Cerebellar nuclear complex (tissue), 1 donor: Measurements from ENCODE around the gene SLC27A5.
A peak's percentile ranks its signal among the peaks of the same experiment; 100 is the strongest.
"Not testable (repeated sequence)": the region's sequence is repeated elsewhere in the genome, so short reads cannot be mapped to it uniquely, and the experiment has no call there.

ENCODE experiments used
- DNase-seq, 2 experiments: peaks; one replicate each; lab custom pipeline; 2025; lab: John Stamatoyannopoulos, UW

SLC27A5 gene

DNA sequence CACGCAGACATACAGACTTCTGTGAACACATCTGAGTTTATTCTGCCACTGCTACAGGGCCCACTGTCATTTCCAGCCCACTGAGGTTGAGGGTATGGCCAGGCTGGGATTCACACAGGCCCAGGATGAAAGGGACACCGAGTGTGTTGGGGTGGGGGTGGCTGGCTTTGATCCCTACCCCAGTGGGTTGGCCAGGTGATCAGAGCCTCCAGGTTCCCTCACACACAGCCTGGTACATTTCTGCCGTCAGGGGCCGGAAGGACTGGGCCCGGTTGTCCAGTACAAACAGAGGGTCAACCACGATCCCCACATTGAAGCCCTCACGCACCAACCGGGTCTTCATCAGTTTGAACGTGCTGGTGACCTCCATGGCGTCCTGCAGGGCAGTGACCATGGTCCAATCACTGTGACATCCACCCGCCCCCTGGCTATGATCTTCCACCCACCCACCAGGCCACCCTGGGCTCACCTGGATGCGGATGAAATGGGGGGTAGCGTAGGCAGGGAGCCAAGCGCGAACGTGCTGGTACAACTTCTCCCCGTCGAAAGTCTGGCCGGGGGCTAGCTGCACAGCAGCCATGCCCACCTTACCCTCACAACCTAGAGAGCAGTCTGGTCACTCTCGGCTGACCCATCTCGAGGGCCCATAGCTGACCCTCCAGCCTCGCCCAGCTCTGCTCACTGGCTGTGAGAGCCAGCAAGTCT, 13.3 kb downstream of the SLC27A5 start:
- no peak for DNase-seq

DNA sequence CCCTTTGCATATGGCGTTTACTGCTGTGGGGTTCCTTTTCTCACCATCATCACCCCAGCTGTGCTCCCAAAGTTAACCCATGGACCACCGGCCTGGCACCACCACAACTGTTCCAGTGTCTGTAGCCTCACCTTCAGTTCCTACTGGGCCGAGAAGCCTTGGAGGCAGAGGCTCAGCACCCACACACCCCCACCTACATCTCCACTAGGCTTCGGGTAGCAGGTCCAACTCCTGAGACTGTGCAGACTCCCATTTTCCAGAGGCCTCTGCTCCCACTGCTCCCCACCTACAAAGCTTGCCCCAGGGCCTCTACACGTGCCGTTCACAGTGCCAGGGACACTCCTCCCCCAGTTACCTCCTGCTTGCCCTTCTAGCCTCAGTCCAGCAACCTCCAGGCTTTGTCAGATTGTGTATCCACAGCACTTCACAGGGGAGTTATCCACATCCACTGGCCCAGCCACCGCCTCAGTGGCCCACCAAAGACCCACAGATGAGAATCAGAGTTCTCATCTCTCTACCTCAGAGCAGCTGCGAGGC, 14.1 kb downstream of the SLC27A5 start:
- DNase-seq = no peak

DNA sequence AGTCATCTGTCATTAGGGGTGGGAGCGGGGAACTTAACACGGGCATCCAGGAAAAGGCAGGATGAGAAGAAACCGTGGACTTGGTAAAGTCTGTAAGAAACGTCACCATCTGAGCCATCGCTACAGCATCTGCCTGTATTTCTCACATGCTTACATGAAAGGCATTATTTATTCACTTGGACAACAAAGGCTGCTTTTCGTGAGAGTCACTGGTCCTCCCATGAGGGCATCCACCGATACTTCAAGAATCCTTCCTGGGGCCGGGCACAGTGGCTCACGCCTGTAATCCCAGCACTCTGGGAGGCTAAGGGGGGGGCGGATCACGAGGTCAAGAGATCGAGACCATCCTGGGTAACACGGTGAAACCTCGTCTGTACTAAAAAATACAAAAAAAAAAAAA, 19.5 kb downstream of the SLC27A5 start:
- no peak for DNase-seq

DNA sequence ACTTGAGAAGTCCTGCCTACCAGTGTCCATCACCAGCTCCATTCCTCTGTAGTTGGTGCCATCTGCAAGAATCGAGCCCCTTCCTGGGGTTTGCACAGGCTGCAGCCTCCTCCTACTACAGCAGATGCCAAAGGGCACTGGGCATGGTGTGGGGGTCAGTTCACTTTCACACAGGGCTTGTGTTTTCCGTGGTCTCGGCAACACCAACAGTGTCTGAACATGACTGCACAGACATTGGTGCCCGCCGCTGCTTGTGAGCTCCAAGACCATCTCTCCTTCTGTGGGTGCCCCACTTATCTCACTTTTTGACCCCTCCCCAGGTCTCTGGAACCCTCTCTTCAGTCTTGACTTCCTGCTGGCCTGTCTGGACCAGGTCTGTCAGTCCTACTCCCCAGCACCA, 20.4 kb downstream of the SLC27A5 start:
- no peak for DNase-seq

DNA sequence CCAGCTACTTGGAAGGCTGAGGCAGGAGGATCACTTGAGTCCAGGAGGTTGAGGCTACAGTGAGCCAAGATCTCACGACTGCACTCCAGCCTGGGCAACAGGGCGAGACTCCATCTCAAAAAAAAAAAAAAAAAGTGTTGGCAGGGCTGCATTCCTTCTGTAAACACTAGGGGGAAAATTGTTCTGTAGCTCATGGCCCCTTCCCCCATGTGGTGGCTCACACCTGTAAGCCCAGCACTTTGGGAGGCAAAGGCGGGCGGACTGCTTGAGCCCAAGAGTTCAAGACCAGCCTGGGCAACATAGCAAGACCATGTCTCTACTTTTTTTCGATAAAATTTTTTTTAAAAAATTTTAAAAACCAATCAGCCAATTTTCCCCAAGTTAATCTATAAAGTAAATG, 27.4 kb downstream of the SLC27A5 start:
- DNase-seq = not testable (repeated sequence)

DNA sequence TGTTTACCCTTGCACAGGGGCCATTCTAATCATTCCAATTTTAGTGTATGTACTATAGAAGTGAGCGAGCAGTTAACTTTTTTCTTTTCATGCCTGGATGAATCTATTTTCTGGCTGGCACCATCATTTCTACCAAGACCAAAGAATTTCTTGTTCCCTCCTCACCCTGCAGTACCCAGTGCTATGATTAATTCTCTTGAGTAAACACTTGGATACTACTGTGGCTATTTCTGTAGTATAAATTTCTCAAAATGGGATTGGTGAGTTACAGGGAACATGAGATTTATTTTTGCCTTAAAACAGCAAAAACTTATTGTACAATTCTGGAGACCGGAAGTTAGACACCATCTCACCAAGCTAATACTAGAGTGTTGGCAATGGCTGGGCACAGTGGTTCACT, 28.0 kb downstream of the SLC27A5 start:
- no peak for DNase-seq

DNA sequence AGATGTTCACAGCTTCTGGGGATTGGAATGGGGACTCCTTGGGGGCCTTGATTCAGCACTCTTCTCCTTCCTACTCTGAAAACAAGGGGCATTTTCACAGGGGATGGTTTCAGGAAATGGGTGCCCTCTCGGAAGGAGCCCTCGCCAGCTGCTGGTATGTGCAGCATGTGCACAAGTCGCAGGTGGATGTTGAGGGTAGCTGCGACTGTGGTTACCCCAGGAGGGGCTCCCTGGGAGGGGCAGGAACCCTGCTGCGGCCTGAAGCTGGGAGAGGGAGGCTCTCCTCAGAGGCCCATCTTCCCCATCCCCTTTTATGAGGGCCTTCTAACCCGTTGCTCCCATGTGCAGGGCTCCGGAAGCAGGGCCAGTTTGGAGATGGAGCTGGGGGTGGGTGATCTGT, 29.4 kb downstream of the SLC27A5 start:
- no peak for DNase-seq

DNA sequence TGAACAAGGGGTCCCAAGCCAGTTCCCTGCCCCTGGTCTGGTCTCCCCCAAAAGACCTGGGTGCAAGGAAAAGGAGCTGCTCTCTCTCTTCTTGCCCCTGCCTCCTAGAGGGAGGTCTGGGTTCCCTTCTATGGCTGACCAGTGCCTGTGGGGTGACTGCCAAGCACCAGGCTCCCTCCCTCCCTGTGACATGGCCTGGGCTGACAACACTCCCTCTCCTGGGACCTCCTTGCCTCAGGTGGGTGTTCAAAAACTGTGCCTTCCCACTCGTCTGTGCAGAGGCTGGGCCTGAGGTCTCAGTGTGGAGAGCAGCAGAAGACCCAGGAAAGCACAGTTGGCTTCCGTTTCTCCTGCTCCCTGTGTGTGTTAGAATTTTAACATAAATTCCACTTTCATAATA, 31.0 kb downstream of the SLC27A5 start:
- no peak for DNase-seq

DNA sequence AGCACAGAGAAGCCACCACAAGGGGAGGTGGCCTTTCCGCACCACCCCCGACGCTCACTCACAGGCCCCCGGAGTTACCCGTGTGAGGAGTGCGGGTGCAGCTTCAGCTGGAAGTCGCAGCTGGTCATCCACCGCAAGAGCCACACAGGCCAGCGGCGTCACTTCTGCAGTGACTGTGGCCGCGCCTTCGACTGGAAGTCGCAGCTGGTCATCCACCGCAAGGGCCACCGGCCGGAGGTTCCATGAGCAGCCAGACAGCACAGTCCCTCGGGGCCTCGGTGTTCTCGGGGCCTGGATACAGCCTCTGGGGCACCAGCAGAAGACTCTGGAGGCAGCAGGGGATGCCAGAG, 31.3 kb downstream of the SLC27A5 start:
- DNase-seq = no peak

DNA sequence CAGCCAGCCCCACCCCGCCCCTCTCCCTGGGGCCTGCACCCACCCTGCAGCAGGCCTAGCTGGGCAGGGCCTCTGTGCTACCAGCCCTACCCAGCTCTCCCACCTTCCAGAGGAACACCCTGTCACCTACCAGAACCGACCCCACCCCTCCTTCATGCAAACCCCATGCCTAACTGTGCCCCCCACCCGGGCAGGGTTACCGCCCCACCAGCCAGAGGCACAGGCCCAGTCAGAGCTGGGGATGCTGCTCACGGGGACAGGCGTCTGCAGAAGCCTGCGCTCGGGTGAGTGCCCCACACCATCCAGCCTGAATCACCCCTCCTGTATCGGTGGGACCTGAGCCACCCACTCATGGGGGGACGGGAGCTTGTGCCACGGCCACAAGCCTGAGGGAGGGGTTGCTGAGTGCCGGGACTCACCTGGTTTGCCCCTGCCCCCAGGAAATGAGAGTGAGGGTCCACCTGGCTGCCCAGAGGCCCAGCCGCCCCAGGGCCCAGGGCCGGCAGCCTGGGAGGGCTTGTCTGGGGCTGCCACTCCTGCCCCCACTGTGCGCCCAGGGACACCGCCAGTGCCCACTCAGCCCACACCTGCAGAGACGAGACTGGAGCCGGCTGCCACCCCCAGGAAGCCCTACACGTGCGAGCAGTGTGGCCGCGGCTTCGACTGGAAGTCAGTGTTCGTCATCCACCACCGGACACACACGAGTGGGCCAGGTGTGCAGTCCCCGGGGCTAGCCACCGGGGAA, 31.9 kb downstream of the SLC27A5 start:
- no peak for DNase-seq

DNA sequence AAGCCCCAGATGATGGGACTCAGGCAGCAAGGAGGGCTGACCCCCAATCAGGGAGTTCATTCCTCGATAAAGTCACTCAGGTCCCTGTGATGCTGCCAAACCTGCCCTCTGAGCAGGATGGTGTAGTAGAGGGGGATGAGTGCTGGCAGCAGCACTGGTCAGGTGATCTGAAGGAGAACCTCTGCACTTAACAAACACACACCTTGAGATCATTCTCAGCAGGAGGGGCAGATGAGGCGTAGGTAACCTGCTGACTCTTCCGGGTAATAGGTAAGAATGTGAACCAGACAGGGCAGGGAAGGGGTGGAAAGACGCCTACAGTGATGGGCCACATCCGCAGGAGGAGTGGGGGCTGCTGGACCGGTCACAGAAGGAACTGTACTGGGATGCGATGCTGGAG, 32.5 kb downstream of the SLC27A5 start:
- DNase-seq = no peak

DNA sequence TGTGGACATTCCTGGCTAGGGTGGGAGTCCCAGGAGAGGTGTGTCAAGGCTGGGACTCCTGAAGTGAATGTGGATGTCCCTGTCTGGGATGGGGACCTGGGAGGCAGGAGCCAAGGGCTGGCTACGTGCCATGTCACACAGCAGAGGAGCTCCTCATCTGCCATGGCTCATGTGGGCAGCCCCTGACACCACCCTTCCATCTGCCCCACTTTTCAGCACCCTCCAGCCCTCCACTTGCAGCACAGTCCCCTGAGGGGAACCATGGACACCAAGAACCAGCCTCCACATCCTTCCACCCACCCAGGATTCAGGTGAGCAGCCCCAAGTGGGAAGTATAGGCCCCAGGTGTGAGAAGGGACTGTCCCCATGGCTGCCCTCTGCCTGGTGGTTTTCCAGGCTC, 33.9 kb downstream of the SLC27A5 start:
- no peak for DNase-seq

DNA sequence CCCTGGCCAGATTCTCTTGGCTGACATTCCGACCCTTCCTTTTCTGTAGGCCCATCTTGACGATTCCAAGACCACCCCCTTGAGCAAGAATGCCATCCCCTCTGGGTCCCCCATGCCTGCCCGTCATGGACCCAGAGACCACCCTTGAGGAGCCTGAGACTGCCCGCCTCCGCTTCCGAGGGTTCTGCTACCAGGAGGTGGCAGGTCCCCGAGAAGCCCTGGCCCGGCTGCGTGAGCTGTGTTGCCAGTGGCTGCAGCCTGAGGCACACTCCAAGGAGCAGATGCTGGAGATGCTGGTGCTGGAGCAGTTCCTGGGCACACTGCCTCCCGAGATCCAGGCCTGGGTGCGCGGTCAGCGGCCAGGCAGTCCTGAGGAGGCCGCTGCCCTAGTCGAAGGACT, 34.7 kb downstream of the SLC27A5 start:
- no peak for DNase-seq

DNA sequence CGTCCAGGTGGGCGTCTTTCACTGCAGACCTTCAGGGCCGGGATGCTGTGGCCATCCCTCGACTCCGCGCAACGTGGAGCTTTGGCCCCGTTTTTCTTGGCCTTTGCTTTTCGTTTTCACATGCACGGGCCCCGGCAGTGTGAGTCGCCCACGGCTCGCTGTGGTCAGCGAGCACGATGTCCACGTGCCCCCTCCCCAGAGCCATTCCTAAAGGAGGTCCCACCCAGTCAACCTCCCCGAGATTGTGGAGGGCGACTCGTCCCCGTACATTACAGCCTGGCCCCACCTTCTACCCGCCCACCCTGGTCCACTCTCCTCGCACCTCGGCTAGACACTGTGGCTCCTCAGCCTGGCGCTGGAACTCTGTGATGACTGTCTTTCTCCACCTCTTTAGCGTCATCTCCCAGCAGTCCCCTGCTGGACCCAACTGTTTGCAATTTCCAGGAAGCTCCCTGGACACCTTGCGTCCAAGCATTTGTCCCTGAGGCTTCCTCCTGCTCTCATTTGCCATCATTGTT, 35.2 kb downstream of the SLC27A5 start:
- DNase-seq = no peak

DNA sequence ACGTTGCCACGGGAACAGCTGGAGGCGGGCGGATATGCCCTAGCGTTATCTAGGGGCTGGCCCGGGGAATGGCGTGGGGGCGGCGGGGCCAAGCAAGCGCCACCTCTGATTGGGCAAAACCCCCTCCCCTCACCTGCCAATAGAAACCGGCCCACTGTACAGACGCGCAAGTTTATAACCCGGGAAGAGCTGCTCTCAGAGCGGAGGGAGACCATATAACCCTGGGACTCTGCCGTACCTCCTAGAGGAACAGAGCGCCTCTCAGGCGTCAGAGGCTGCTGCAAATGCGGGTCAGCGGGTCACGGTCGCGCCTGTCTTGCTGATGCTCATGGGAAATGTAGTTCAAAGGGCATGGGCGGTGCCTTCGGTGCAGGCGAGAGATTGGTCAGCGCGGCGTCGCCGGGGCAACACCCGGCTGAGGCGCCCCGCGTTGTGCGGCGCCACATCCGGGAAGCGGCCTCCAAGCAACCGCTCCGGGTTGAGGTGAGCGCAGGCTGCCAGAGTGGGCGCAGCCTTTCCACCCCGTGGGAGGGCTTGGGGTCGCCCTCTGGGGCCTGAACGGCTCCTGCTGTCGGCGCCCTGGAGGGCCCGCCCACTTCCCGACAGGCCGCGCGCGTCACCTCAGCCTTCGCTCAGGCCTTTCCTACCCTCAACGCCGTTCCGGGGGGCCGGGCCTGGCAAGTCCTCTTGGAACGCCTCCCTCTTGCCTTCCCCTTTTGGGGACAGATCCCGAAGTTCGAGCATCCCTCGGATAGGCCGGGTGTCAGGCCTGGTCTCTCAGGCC, 35.9 kb downstream of the SLC27A5 start, which contains the start of gene ZNF446:
Gene ZNF446 (plus strand): TSS at position 639 of the 784 bp plus-strand sequence. CDS start 867 bp downstream, outside the sequence.
- DNase-seq = peak; percentile 68 to 92

DNA sequence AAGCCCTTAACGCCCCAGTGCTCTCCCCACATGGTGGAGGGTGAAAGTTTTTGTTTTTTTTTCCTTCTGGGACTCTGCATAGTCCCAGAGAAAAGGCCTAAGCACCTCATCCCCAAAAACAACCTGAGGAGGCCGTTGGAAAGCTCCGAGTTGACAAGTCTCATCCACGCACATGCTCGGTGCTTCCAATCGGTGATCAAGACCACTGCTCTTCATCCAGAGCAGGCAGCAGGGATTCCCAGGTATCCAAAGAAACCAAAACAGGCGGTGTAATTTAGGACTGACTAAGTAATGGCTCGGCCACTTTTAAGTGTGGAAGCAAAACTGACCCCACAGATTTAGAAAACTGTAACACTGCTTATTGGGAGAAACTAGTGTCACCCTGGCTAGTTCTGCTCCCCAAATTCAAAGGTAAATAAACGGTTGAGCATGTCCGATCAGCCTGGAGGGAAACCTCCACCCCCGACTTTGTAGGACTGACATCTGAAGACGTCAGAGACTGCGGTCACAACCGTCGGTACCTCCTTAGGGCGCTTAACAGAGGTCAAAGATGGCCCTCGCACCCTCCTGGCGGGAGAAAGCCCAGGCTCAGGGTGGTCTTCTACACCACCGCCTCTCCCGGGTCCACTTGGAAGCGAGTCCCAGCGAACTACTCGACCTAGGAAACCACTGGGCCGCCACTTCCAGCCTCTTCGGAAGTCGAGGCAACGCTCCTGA, 36.6 kb downstream of the SLC27A5 start:
- no peak for DNase-seq

DNA sequence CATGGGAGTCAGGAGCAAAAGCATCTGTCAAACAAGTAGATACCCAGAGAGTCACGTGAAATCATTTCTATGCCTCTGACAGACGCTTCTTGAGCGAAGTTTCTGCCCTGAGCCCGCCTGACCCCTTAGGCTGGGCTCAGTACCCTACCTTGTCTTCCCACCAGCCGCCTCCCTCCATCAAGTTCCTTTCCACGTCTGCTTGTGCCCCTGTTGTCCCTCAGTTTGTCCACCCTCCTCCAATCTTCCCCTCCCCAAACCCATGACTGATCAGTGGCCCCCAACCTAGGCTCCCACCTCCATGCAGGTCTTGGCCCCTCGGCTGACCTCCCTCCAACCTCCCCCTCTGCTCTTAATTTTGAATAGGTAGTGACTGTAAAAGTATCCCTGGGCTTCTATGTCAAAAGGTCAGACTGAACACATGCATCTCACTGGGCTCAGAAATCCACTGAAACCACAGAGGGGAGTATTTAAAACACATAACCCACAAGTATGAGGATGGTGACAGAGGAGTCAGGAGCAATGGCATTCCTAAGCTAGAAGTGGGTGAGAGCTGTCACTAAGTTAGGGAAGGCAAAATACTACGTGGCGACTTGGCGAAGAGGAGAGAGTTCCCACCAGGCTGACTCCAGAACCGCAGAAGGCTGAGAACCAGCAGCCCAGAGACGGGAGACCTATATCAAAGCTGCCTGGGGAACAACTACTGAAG, 37.3 kb downstream of the SLC27A5 start:
- no peak for DNase-seq

DNA sequence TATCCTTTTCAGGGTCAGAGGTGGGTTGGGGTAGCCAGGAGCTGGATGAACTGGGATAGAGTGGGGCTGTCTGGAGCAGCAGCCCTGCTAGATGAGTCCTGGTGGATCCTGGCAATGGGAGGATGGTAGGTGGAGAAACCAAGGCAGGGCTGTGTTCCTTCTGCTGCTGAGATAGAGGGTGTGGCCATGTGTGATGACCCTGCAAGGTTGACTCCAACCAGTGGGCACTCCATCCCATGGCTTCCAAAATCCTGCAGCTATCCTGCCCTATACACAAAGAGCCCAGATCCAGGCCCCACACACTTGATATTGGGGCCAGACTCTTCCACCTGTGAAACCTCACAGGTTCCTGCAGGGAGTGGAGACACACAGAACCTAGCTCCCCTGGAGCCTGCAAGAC, 38.0 kb downstream of the SLC27A5 start:
- no peak for DNase-seq

DNA sequence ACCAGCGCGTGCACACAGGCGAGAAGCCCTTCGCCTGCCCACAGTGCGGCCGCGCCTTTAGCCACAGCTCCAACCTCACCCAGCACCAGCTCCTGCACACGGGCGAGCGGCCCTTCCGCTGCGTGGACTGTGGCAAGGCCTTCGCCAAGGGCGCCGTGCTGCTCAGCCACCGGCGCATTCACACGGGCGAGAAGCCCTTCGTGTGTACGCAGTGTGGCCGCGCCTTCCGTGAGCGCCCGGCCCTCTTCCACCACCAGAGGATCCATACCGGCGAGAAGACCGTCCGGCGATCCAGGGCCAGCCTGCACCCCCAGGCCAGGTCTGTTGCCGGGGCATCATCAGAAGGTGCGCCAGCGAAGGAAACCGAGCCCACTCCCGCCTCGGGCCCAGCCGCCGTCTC, 40.1 kb downstream of the SLC27A5 start:
- no peak for DNase-seq

DNA sequence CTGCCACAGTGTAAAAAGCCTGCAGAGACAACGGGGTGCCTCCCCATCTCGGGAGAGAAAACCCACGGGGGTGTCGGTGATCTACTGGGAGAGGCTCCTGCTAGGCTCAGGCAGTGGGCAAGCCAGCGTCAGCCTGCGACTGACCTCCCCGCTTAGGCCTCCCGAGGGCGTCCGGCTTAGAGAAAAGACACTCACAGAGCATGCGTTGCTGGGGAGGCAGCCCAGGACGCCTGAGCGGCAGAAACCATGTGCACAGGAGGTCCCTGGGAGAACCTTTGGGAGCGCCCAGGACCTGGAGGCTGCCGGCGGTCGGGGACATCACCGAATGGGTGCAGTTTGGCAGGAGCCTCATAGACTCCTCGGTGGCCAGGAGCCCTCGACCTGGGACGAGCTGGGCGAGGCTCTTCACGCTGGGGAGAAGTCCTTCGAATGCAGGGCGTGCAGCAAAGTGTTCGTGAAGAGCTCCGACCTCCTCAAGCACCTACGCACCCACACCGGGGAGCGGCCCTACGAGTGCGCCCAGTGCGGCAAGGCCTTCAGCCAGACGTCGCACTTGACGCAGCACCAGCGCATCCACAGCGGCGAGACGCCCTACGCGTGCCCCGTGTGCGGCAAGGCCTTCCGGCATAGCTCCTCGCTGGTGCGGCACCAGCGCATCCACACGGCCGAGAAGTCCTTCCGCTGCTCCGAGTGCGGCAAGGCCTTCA, 40.8 kb downstream of the SLC27A5 start:
- DNase-seq = not testable (repeated sequence)
